Measurements from ENCODE around the gene CNDP1. TPM values are rescaled to one million over a fixed set of nuclear protein-coding genes. Genes with fewer than 3 reads are reported as not detected.

CNDP1 gene
- total RNA-seq, 1 donor from 2014 or later, result 0.27 TPM

- Mint-ChIP-seq H3K4me1 (ENCODE audit: low read depth, unreplicated experiment) (no peaks in the 10 kb centered on the region), H3K27ac (ENCODE audit: unreplicated experiment) (no peak overlapping the region), H3K27me3 (ENCODE audit: unreplicated experiment) (peaks cover 2% of the 10 kb centered on the region), H3K36me3 (ENCODE audit: unreplicated experiment) (peaks cover 5% of the 10 kb centered on the region), H3K9me3 (ENCODE audit: unreplicated experiment) (peaks cover 8% of the 10 kb centered on the region), H3K4me3 (ENCODE audit: unreplicated experiment) (no peak overlapping the region)
- TF ChIP-seq CTCF (IDR thresholded peaks at IDR 0.05; ENCODE audit: partially characterized antibody, unreplicated experiment), result no peak
- DNase-seq, result no peak
Observed at GRCh38 chr18:74547860-74548259, 13.6 kb downstream of the CNDP1 start.

GRCh38 chr18:74549591-74550104 lies 15.3 kb downstream of the CNDP1 start:
- Mint-ChIP-seq H3K4me3 (ENCODE audit: unreplicated experiment) (no peak overlapping the region), H3K27me3 (ENCODE audit: unreplicated experiment) (peaks cover 2% of the 10 kb centered on the region), H3K36me3 (ENCODE audit: unreplicated experiment) (peaks cover 5% of the 10 kb centered on the region), H3K9me3 (ENCODE audit: unreplicated experiment) (peaks cover 10% of the 10 kb centered on the region), H3K27ac (ENCODE audit: unreplicated experiment) (no peak overlapping the region), H3K4me1 (ENCODE audit: low read depth, unreplicated experiment) (no peaks in the 10 kb centered on the region)
- DNase-seq, result no peak
- TF ChIP-seq CTCF (IDR thresholded peaks at IDR 0.05; ENCODE audit: partially characterized antibody, unreplicated experiment), result no peak

- TF ChIP-seq CTCF (IDR thresholded peaks at IDR 0.05; ENCODE audit: partially characterized antibody, unreplicated experiment), result no peak
- peaks cover 10% of the 10 kb centered on the region for H3K9me3 Mint-ChIP-seq (ENCODE audit: unreplicated experiment)
- no peaks in the 10 kb centered on the region for H3K4me1 Mint-ChIP-seq (ENCODE audit: low read depth, unreplicated experiment)
Observed at GRCh38 chr18:74550886-74551285, 16.6 kb downstream of the CNDP1 start.

GRCh38 chr18:74551452-74551851 lies 17.2 kb downstream of the CNDP1 start:
- Mint-ChIP-seq H3K36me3 (ENCODE audit: unreplicated experiment) (peaks cover 5% of the 10 kb centered on the region), H3K4me3 (ENCODE audit: unreplicated experiment) (no peak overlapping the region), H3K27me3 (ENCODE audit: unreplicated experiment) (peaks cover 2% of the 10 kb centered on the region), H3K4me1 (ENCODE audit: low read depth, unreplicated experiment) (no peaks in the 10 kb centered on the region), H3K27ac (ENCODE audit: unreplicated experiment) (no peak overlapping the region), H3K9me3 (ENCODE audit: unreplicated experiment) (peaks cover 10% of the 10 kb centered on the region)
- DNase-seq, result no peak
- TF ChIP-seq CTCF (IDR thresholded peaks at IDR 0.05; ENCODE audit: partially characterized antibody, unreplicated experiment), result no peak

More at GRCh38 chr18:74550886-74551285, 16.6 kb downstream of the CNDP1 start:
- Mint-ChIP-seq H3K27me3 (ENCODE audit: unreplicated experiment) (peaks cover 2% of the 10 kb centered on the region), H3K27ac (ENCODE audit: unreplicated experiment) (no peak overlapping the region), H3K4me3 (ENCODE audit: unreplicated experiment) (no peak overlapping the region), H3K36me3 (ENCODE audit: unreplicated experiment) (peaks cover 5% of the 10 kb centered on the region)
- no peak for DNase-seq

- Mint-ChIP-seq H3K4me3 (ENCODE audit: unreplicated experiment) (no peak overlapping the region), H3K4me1 (ENCODE audit: low read depth, unreplicated experiment) (no peaks in the 10 kb centered on the region), H3K36me3 (ENCODE audit: unreplicated experiment) (peaks cover 5% of the 10 kb centered on the region), H3K27me3 (ENCODE audit: unreplicated experiment) (peaks cover 2% of the 10 kb centered on the region), H3K27ac (ENCODE audit: unreplicated experiment) (no peak overlapping the region), H3K9me3 (ENCODE audit: unreplicated experiment) (peaks cover 10% of the 10 kb centered on the region)
- peak; percentile 82 for DNase-seq
- TF ChIP-seq CTCF (IDR thresholded peaks at IDR 0.05; ENCODE audit: partially characterized antibody, unreplicated experiment), result peak; percentile 77
Observed at GRCh38 chr18:74551936-74552555, 17.7 kb downstream of the CNDP1 start.

Measured in glutamatergic neuron (in vitro differentiated cells).